Left ventricle myocardium inferior (tissue), 1 donor: ENCODE results near the gene FUBP1. TPM values are rescaled to one million over a fixed set of nuclear protein-coding genes. Genes with fewer than 3 reads are reported as not detected.

Source experiments
- DNase-seq: peaks from one replicate; pipeline ENCODE4 v3.0.0-alpha.2; 2020
- H3K27ac ChIP-seq: fragments of 200-600 bp; replicated peaks from 2 replicates; pipeline ENCODE4 v1.8.0; 2021
- H3K27me3 ChIP-seq: fragments of 200-600 bp; 2 replicates; pipeline ENCODE4 v1.8.0; 2021; ENCODE audit warnings: low read depth
- H3K36me3 ChIP-seq: fragments of 200-600 bp; 2 replicates; pipeline ENCODE4 v1.8.0; 2021
- H3K4me1 ChIP-seq: fragments of 200-600 bp; 2 replicates; pipeline ENCODE4 v1.8.0; 2021
- H3K4me3 ChIP-seq: fragments of 200-600 bp; 2 replicates; pipeline ENCODE4 v1.8.0; 2021; ENCODE audit warnings: mild to moderate bottlenecking, moderate library complexity
- H3K9me3 ChIP-seq: fragments of 200-600 bp; replicated peaks from 2 replicates; pipeline ENCODE4 v1.8.0; 2021
- CTCF ChIP-seq: fragments of 200-600 bp; IDR thresholded peaks from 2 replicates; pipeline ENCODE4 v1.8.0; 2021; ENCODE audit warnings: antibody characterized with exemption, mild to moderate bottlenecking, borderline replicate concordance
- intact Hi-C: fragments of 100-400 bp; cut with micrococcal nuclease; formaldehyde crosslinking; loops from one replicate; pipeline ENCODE4 v1.11.0; 2022
- total RNA-seq: library from RNA; stranded (reverse); fragmentation: NEBNext Ultra II Directional; extraction: Animal tissue kit (Norgen Biotek cat#: 25700); gene quantifications from one replicate; pipeline ENCODE4 v1.2.1, GENCODE V29; 2021
- donor health status: DM: no; HTN: yes; CAD: no; lungs with severe emphysema.

The FUBP1 gene
- total RNA-seq, 1 donor from 2014 or later, result 55.7 TPM

GRCh38 chr1:77910116-77910515 lies 68.8 kb downstream of the FUBP1 start:
- Histone ChIP-seq H3K27me3 (no peaks in the 10 kb centered on the region), H3K36me3 (peaks cover 23% of the 10 kb centered on the region), H3K4me1 (peaks cover 35% of the 10 kb centered on the region), H3K9me3 (no peaks in the 10 kb centered on the region), H3K4me3 (no peak overlapping the region), H3K27ac (no peak overlapping the region)
- no peak for DNase-seq
- TF ChIP-seq CTCF, result no peak
- intact Hi-C loops, result no loop called here

- Histone ChIP-seq H3K36me3 (peaks cover 6% of the 10 kb centered on the region), H3K9me3 (no peaks in the 10 kb centered on the region), H3K27me3 (no peaks in the 10 kb centered on the region), H3K4me1 (peaks cover 52% of the 10 kb centered on the region), H3K27ac (no peak overlapping the region), H3K4me3 (no peak overlapping the region)
- intact Hi-C loops, result no loop called here
- no peak for DNase-seq
- TF ChIP-seq CTCF, result no peak
Measured at GRCh38 chr1:77906624-77907023, 72.2 kb downstream of the FUBP1 start.

- intact Hi-C loops, result no loop called here
- TF ChIP-seq CTCF, result no peak
- Histone ChIP-seq H3K36me3 (peaks cover 6% of the 10 kb centered on the region), H3K9me3 (no peaks in the 10 kb centered on the region), H3K27ac (no peak overlapping the region), H3K4me3 (no peak overlapping the region), H3K27me3 (no peaks in the 10 kb centered on the region), H3K4me1 (peaks cover 57% of the 10 kb centered on the region)
- no peak for DNase-seq
Measured at GRCh38 chr1:77906019-77906545, 72.8 kb downstream of the FUBP1 start.

- TF ChIP-seq CTCF, result no peak
- no peaks in the 10 kb centered on the region for H3K9me3 ChIP-seq
- peaks cover 60% of the 10 kb centered on the region for H3K4me1 ChIP-seq
- H3K36me3 ChIP-seq, result peaks cover 6% of the 10 kb centered on the region
- intact Hi-C loops, result no loop called here
- H3K27ac ChIP-seq, result no peak overlapping the region
- H3K4me3 ChIP-seq, result no peak overlapping the region
- H3K27me3 ChIP-seq, result no peaks in the 10 kb centered on the region
- no peak for DNase-seq
Measured at GRCh38 chr1:77905603-77906002, 73.3 kb downstream of the FUBP1 start.

GRCh38 chr1:77900687-77901293 lies 78.1 kb downstream of the FUBP1 start:
- no peak for DNase-seq
- intact Hi-C loops, result loop anchor here (5.0 kb wide), 1 partner anchor 73 kb away; no protein-coding TSS in a partner anchor
- H3K4me1 ChIP-seq, result peaks cover 54% of the 10 kb centered on the region
- no peaks in the 10 kb centered on the region for H3K27me3 ChIP-seq
- peak overlapping the region; percentile 72 for H3K27ac ChIP-seq
- H3K4me3 ChIP-seq, result peak overlapping the region; percentile 48
- peak; percentile 68 for TF ChIP-seq CTCF
- peaks cover 13% of the 10 kb centered on the region for H3K36me3 ChIP-seq
- no peaks in the 10 kb centered on the region for H3K9me3 ChIP-seq
